Heart left ventricle (tissue), 16 donors: ENCODE results near the gene FANCI. TPM values are rescaled to one million over a fixed set of nuclear protein-coding genes. Genes with fewer than 3 reads are reported as not detected.

Experiments
- ATAC-seq, 4 donors: fragments of 200-7000 bp; cut with Tn5 transposase; one replicate each; pipeline ENCODE4 v1.9.1; 2020 to 2022; ENCODE audit warnings: moderate library complexity in 4 of 4, mild to moderate bottlenecking in 3 of 4, moderate number of reproducible peaks in 1 of 4
- DNase-seq, 5 donors: peaks; one replicate each; pipeline ENCODE4 v3.0.0-alpha.2; 2020
- H3K27ac ChIP-seq, 12 donors: fragments of 200-600 bp; sonication (generic) in 4 of 12; one replicate each; pipeline versions ENCODE4 v1.5.0 to v1.8.0; 2016 to 2022; ENCODE audit warnings: mild to moderate bottlenecking in 2 of 12
- H3K27me3 ChIP-seq, 9 donors: fragments of 200-600 bp; sonication (generic) in 2 of 9; one replicate each; pipeline versions ENCODE4 v1.5.1 to v1.8.0; 2016 to 2022; ENCODE audit warnings: mild to moderate bottlenecking in 3 of 9
- H3K36me3 ChIP-seq, 9 donors: fragments of 200-600 bp; sonication (generic) in 2 of 9; one replicate each; pipeline versions ENCODE4 v1.5.0 to v1.8.0; 2018 to 2022; ENCODE audit warnings: mild to moderate bottlenecking in 2 of 9
- H3K4me1 ChIP-seq, 12 donors: fragments of 200-600 bp; sonication (generic) in 4 of 12; one replicate each; pipeline versions ENCODE4 v1.5.0 to v1.8.0; 2016 to 2022; ENCODE audit warnings: mild to moderate bottlenecking in 3 of 12
- H3K4me3 ChIP-seq, 12 donors: fragments of 200-600 bp; sonication (generic) in 4 of 12; one replicate each; pipeline versions ENCODE4 v1.5.0 to v1.8.0; 2017 to 2022; ENCODE audit warnings: mild to moderate bottlenecking in 9 of 12, moderate library complexity in 4 of 12
- H3K9me3 ChIP-seq, 12 donors: fragments of 200-600 bp; sonication (generic) in 4 of 12; one replicate each; pipeline versions ENCODE4 v1.5.0 to v1.8.0; 2016 to 2022; ENCODE audit warnings: mild to moderate bottlenecking in 1 of 12
- POLR2A ChIP-seq, 2 donors: fragments of 450-650 bp; IDR thresholded peaks; one replicate each; pipeline ENCODE4 v1.6.1; 2017; ENCODE audit warnings: antibody characterized with exemption in 2 of 2, mild to moderate bottlenecking in 2 of 2, moderate library complexity in 2 of 2
- WGBS, 4 donors: extraction: QIAGEN DNeasy Blood & Tissue Kit in 2 of 4; methylation state at CpG; one replicate each; pipeline versions ENCODE4 v1.1.5 to v1.1.7; 2013 to 2018; 5-methylcytosine and 5-hydroxymethylcytosine counted together
- intact Hi-C, 10 donors: fragments of 100-400 bp; cut with DNase I; formaldehyde crosslinking; loops; one replicate each; pipeline versions ENCODE4 v1.11.1 to v1.14.2; 2022
- polyA plus RNA-seq, 2 donors: library from polyadenylated mRNA; stranded (reverse); fragments of 200-250 nt; gene quantifications; one replicate each; pipeline ENCODE4 v1.2.3, GENCODE V29; 2013
- total RNA-seq, 9 donors: library from RNA; depleted of rRNA in 2 of 9; stranded (reverse); fragments of >200 nt in 2 of 9; fragmentation: NEBNext Ultra II Directional in 3 of 9; extraction: Animal tissue kit (Norgen Biotek cat#: 25700) in 3 of 9; gene quantifications; one replicate each; pipeline versions ENCODE4 v1.1.0 to v1.2.4, GENCODE V29; 2016 to 2023
- TF ChIP-seq, protein P1 (sequence below), 12 donors: fragments of 200-600 bp; sonication (generic) in 4 of 12; IDR thresholded peaks; one replicate each; pipeline versions ENCODE4 v1.5.0 to v1.8.0; 2018 to 2022; ENCODE audit warnings: antibody characterized with exemption in 12 of 12, mild to moderate bottlenecking in 5 of 12
- donor health status: ischemic (EF 13 %, LVEDD 7.1; RV severe dilation, severe dysfunction).
- donor health status: healthy with polysubstance abuse.
- donor health status: DM: no; HTN: yes; CAD: no.
- donor health status: DM: no; HTN: no; CAD: no.
- donor health status: ischemic (EF 25% LVEDD 6.9; RV normal size, moderate dysfunction).
- donor health status: ischemic (EF 25% LVEDD 5.7; RV mildly dilated, moderate dysfunction).
- donor health status: healthy.
- donor health status: DM: yes; HTN: yes; CAD: no.
- donor health status: ischemic (EF 35%, LVEDD 5.7; RV mildly dilated, moderate dysfunction).
- donor health status: nonischemic (EF 11% LVEDD 7.7; RV severe dilation, severe dysfunction).
- donor health status: DM: yes; HTN: yes; CAD: no.
- donor health status: PGD.
- donor health status: ischemic (EF 29% LVEDD 5.4; RV normal size, mild dysfunction).
- donor health status: nonischemic (EF 23%, LVEDD 6.1; RV moderate dilation, normal function).

The FANCI gene
- total and polyA plus RNA-seq, 11 donors: 0.42 to 10.3 (median 1.9) TPM

DNA sequence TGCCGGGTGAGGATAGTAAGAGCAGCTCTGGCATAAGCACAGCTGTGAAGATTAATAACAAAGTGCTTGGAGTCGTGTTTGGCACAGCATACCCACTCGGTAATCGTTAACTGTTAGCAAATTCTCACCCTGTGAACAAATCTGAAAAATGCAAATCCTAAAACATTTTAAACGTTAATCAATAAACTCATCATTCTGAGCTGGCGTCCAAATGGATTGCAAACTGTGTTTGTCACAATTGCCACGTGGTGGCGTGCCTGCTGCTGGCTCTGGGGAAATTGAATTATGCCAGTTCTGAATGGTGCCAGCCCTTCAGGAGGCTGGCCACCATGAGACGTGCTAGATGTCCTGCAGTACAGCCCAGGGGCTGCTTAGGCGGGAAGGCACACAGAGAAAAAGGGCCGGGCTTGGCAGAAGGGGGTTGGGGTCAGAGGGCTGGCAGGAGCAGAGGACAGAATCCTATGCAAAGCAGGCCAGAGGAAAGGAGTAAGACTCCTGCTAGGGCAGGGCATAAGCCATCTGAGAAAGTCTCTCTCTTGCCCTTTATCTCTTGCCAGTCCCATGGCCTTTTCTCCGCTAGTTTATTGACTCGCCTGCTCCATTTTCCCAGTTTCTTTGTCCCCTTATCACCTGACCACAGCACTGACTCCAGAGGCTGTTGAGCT lies 113.0 kb downstream of the FANCI start:
- H3K27ac ChIP-seq: no peak overlapping the region
- H3K9me3 ChIP-seq: no peaks in the 10 kb centered on the region
- peaks cover 0 to 17% (median 8%) of the 10 kb centered on the region in 12 donors for H3K4me1 ChIP-seq
- peaks cover 23 to 94% (median 74%) of the 10 kb centered on the region in 9 donors for H3K27me3 ChIP-seq
- intact Hi-C loops: loop anchor here in 9 of 10 donors (5.0 to 10.0 kb wide), 5 partner anchors 116 to 208 kb away; no protein-coding TSS in a partner anchor
- 33 to 38% (median 38%) methylated on average over 12 to 13 of the region's 13 CpGs for WGBS, 4 donors
- ATAC-seq (no peak), DNase-seq (no peak)
- H3K4me3 ChIP-seq: no peak overlapping the region
- H3K36me3 ChIP-seq: no peaks in the 10 kb centered on the region
- TF ChIP-seq, protein P1, sequence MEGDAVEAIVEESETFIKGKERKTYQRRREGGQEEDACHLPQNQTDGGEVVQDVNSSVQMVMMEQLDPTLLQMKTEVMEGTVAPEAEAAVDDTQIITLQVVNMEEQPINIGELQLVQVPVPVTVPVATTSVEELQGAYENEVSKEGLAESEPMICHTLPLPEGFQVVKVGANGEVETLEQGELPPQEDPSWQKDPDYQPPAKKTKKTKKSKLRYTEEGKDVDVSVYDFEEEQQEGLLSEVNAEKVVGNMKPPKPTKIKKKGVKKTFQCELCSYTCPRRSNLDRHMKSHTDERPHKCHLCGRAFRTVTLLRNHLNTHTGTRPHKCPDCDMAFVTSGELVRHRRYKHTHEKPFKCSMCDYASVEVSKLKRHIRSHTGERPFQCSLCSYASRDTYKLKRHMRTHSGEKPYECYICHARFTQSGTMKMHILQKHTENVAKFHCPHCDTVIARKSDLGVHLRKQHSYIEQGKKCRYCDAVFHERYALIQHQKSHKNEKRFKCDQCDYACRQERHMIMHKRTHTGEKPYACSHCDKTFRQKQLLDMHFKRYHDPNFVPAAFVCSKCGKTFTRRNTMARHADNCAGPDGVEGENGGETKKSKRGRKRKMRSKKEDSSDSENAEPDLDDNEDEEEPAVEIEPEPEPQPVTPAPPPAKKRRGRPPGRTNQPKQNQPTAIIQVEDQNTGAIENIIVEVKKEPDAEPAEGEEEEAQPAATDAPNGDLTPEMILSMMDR (IDR thresholded peaks at IDR 0.05): peak in 5 of 12 donors; percentile 8 to 42 (median 27)
- no peak for TF ChIP-seq POLR2A (IDR thresholded peaks at IDR 0.05)

DNA sequence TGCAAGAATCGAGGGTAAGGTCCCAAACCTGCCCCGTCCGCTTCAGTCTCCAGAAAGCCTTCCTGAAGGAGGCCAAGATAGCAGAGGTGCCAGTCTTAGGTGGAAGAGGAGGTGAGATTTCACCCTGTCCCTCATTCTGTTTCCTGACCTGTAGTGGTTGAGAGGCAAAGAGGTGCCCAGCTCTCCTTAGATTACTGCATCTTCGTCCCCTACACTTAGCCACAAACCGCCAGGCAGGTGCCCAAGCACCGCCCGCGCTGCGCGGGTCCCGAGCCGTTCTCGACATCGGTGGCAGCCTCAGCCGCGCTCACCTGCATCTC lies 114.6 kb downstream of the FANCI start:
- peak overlapping the region in 10 of 12 donors; percentile 16 to 64 (median 52) for H3K4me3 ChIP-seq
- ATAC-seq (no peak), DNase-seq (no peak)
- TF ChIP-seq POLR2A (IDR thresholded peaks at IDR 0.05): no peak
- TF ChIP-seq, protein P1 (IDR thresholded peaks at IDR 0.05): no peak
- 5 to 23% (median 5%) methylated on average over 6 to 16 of the region's 16 CpGs for WGBS, 4 donors
- H3K4me1 ChIP-seq: peaks cover 0 to 28% (median 8%) of the 10 kb centered on the region in 12 donors
- peaks cover 38 to 100% (median 88%) of the 10 kb centered on the region in 9 donors for H3K27me3 ChIP-seq
- no peaks in the 10 kb centered on the region for H3K36me3 ChIP-seq
- H3K27ac ChIP-seq: no peak overlapping the region
- intact Hi-C loops: loop anchor here (1.0 to 10.0 kb wide), 9 partner anchors 70 to 206 kb away; no protein-coding TSS in a partner anchor
- H3K9me3 ChIP-seq: no peaks in the 10 kb centered on the region

DNA sequence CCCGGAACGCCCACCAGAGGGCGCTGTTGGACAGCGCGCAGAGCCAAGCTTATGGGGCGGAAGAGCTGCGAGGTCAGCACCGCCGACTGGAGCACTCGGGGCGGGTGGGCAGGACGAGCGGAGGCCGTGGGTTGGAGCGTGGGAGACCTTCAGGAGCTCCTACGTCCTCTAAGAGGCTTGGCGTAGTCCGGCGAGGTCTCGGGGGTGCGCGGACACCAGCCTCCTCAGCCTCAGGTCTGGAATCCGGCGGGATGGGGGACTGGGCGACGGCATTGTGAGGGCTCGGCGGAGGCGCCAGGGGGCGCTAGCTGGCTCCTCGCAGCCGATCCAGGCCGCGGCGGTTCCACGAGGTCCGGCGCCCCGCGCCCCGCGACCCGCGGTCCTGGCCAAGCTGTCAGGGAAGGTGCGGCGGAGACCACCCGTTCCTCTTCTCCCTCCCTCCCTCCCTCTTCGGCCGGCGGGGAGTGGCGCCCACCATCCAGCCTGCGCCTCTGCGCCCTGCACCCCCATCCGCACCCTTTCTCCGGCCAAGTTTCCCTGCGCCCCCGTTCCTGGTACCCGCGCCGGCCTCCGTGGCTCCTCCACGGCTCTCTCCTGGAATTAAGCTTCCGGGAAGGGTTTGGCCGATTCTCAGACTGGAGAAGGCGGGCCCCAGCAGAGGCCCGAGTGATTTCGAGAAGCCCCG lies 115.1 kb downstream of the FANCI start:
- ATAC-seq (peak; percentile 72 to 93 (median 90)), DNase-seq (peak; percentile 61 to 90 (median 70))
- Histone ChIP-seq H3K27ac (no peak overlapping the region), H3K36me3 (no peaks in the 10 kb centered on the region), H3K27me3 (peaks cover 36 to 100% (median 89%) of the 10 kb centered on the region in 9 donors), H3K4me1 (peaks cover 0 to 32% (median 8%) of the 10 kb centered on the region in 12 donors), H3K9me3 (no peaks in the 10 kb centered on the region), H3K4me3 (peak overlapping the region in 11 of 12 donors; percentile 16 to 64 (median 52))
- WGBS, 4 donors: 2 to 5% (median 3%) methylated on average over 25 to 68 of the region's 68 CpGs
- TF ChIP-seq, protein P1 (IDR thresholded peaks at IDR 0.05): peak; percentile 92 to 100 (median 98)
- no peak for TF ChIP-seq POLR2A (IDR thresholded peaks at IDR 0.05)
- intact Hi-C loops: loop anchor here (1.0 to 10.0 kb wide), 9 partner anchors 70 to 206 kb away; no protein-coding TSS in a partner anchor
